ENCODE measurements around the gene YTHDC2.

YTHDC2 gene

DNA sequence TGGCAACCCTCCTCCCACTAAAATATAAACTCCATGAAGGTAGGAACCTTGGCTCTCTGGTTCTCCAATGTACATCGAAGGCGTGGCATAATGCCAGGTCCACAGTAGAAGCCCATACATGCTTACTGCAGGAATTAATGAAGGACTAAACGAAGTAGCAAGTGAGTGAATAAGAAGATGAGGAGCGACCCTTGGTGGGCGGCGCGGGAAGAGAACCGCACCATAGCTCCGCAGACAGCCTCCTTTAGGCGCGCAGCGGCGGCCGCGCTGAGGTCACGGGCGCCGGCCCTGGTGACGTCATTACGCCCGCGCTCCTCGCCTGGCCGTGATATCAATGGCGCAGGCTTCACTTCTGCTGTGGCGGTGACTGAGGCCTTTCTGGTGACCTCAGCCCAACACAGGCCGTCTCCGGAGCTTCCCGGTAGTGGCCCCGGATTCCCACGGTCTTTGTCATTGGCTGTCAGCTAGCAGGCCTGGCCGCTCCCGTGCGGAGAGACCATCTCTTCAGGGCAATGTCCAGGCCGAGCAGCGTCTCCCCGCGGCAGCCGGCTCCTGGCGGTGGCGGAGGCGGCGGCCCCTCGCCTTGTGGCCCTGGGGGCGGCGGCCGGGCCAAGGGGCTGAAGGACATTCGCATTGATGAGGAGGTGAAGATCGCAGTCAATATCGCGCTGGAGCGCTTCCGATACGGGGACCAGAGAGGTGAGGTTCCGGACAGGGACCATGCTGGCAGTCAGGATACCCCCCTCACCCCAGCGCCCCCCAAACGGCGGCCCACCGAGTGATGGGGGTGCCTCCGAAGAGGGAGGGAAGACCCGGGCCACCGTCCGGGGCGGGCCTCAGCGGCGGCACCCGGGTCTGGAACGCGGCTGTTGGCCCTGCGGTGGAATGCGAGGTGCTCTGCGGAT lies at the start of gene YTHDC2:
YTHDC2 (plus strand) TSS at position 311 of the 905 bp plus-strand sequence; CDS start at position 513, 202 bp downstream.
- peak; percentile 84 for DNase-seq

DNA sequence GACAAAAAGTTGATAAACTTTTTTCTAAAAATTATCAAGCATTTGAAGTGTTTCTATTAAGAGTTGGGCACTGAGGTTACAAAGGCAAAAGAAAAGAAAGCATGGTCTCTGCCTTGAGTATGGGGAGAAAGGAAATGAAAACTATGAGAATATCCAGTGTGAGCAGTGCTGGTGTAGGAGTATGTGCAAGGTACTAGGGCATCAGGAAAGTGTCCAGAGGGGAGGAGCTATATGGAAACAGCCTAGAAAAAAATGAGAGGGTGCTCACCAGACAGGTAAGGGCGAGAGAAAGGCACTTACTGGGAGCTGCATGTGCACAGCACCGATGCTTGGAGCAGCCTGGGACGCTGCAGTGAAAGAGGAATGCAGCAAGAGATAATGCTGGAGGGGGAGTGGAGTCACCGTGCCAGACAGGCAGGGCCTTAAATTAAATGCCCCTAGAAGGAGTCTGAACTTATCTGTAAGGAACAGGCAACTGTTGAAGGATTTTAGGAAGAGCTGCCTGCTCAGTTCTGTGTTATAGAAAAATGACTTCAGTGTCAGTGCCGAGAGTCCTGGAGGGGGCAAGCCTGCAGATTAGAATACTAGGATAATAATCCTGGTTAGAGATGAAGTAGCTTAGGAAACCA lies 39.3 kb upstream of the YTHDC2 start:
- no peak for DNase-seq

GRCh38 chr5:113478691-113479090 lies 34.8 kb upstream of the YTHDC2 start:
- no peak for DNase-seq

- no peak for DNase-seq
These were observed 33.3 kb upstream of the YTHDC2 start for GRCh38 chr5:113480243-113480642.

DNA sequence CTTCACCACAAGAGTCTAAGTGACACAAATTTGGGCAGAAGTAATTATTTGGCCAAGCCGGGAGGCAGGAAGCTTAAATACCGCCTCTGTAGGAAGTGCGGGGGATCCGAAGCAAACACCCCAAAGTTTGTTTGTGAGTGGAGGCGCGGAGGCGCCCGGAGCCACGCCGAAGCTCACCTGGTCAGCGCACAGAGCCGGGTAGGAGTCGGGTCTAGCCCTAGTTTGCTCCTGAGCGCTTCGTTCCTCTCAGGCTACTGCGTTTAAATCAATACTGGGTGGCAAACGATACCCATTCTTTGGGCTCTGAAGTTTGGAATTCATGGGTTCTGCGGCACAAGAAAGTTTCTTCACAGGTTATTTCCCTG lies 26.1 kb upstream of the YTHDC2 start:
- no peak for DNase-seq

GRCh38 chr5:113487781-113488644 lies 25.5 kb upstream of the YTHDC2 start, which contains the start of gene MCC:
MCC (minus strand) TSS chr5:113488453.
- peak; percentile 77 for DNase-seq

GRCh38 chr5:113488645-113489184 lies 24.8 kb upstream of the YTHDC2 start:
- DNase-seq: no peak

DNA sequence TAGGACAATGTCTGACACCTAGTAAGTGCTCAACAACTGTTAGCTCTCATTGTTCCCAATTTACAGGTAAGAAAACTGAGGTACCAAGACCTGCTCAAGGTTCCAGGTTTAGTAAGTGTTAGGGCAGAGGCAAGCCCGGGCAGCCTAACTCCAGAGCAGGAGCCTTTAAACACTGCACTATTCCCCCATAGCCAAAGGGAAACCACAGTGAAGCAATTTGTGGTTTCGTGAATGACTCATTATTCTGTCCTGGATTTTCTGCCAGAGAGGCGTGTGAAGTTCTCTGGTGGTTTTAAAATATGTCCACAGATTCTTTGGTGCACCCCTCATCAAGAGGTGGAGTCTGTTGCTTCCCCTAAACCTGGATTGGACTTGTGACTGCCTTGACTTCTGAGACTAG lies 24.2 kb upstream of the YTHDC2 start:
- DNase-seq: no peak

- no peak for DNase-seq
These were observed 23.2 kb upstream of the YTHDC2 start for GRCh38 chr5:113490317-113490716.

GRCh38 chr5:113491022-113491421 lies 22.5 kb upstream of the YTHDC2 start:
- no peak for DNase-seq

DNA sequence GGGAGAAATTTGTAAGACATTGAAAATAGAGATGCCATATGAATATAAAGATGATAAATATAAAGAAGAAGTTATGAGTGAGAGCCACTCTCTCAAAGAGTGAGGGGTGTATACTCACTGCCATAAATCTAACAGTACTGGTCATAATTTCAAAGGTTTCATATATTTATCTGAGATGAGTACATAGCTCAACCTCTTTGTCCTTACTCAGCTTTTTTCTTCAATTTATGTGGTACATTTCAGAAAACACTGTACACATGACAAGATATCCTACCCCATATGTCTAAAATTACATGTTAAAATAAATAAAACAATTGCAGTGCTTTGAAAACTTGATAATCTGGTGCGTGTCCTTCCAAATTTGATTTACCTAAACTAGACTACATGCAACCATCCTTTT lies 20.0 kb upstream of the YTHDC2 start:
- DNase-seq: no peak

DNA sequence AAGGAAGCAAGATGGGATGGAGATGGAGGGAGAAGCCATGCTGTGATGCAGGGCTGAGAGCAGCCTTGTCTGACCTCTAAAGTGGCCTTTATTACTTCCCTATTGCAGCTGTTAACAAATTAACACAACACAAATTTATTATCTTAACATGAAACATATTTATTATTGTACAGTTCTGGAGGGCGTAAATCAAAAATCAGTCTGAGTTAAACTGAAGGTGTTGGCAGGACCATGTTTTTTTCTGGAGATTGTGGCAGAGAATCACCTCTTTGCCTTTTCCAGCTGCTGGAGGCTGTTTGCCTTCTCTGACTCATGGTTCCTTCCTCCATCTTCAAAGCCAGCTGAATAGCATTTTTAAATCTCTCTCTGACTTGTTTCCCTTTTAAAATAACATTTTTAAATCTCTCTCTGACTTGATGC lies 18.1 kb upstream of the YTHDC2 start:
- DNase-seq: no peak

DNA sequence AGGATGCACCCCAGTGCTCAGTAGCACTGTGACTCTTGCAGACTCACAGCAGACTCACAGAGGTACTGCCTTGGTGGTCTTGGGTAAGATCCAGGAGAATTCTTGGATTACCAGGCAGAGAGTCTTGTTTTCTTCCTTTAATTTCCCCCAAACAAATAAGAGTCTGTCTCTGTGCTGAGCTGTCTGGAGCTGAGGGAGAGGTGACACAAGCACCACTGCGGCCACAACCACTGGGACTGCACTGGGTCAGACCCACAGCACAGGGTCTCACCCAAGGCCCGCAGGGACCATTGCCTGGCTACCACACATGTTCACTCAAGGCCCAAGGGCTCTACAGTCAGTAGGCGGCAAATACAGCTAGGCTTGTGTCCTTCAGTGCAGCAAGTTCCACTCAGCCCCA lies 11.4 kb upstream of the YTHDC2 start:
- DNase-seq: no peak

DNA sequence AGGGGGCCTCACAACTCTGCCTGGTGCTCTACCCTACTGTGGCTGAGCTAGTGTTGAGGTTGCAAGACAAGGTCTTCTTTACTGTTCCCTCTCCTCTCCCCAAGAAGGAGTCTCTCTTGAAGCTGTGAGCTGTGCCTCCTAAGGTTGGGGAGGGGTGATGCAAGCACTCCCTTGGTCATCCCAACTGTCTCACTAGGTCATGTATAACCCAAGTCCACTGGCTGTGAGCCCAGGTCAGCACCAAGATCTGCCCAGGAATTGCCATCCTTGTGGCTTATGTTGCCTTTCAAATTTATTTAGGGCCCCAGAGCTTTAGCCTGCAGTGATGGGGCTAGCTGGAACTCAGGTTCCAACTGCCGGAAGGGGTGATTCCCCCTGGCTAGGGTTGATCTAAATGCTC lies 10.3 kb upstream of the YTHDC2 start:
- no peak for DNase-seq

DNA sequence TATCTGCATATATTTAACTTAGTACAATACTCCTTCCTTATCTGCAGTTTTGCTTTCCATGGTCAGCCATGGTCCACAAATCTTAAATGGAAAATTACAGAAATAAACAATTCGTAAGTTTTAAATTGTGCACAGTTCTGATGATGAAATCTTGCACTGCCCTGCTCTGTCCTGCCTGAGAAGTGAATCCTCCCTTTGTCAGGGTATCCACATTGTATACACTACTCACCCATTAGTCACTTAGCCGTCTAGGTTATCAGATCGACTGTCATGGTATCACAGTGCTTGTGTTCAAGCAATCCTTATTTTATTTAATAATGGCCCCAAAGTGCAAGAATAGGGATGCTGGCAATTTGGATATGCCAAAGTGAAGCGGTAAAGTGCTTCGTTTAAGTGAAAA lies 8.3 kb upstream of the YTHDC2 start:
- no peak for DNase-seq

DNA sequence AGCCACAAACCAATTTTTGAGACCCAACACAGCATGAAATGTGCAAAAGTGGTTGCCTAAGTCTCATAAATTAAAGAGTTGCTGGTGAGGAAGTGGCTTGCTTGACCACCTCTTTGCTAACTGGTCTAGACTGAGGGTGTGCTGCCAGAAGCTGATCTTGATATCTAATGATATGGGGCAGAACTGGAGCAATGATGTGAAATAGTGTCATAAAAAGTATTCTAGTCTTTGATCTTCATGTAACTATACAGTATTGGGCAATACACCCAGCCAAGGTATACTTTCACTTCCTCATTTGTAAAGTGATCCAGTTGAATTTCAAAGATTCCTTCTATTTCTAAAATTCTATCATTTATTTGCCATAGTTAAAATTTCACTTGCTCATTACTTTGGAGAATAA lies 5.9 kb upstream of the YTHDC2 start:
- DNase-seq: no peak

- no peak for DNase-seq
These were observed 4.7 kb upstream of the YTHDC2 start for GRCh38 chr5:113508756-113509155.

- peak; percentile 28 for DNase-seq
These were observed 2.5 kb upstream of the YTHDC2 start for GRCh38 chr5:113510836-113511451.

GRCh38 chr5:113512341-113512740 lies 1.2 kb upstream of the YTHDC2 start:
- no peak for DNase-seq

- DNase-seq: no peak
These were observed 768 bp downstream of the YTHDC2 start for GRCh38 chr5:113514289-113514635.

DNA sequence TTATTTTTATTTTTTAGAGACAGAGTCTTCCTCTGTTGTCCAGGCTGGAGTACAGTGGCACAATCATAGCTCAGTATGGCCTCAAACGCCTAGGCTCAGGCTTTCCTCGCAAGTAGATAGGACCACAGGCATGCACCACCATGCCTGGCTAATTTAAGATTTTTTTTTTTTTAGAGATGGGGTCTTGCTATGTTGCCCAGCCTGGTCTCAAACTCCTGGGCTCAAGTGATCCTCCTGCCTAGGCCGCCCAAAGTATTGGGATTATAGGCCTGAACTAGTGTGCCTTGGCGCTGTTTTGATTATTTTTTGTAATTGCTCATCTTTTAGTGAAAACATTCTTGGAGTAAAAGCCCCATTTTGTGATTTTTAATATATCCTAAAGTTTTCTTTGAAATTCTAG lies 5.4 kb downstream of the YTHDC2 start:
- no peak for DNase-seq

- DNase-seq: no peak
These were observed 5.9 kb downstream of the YTHDC2 start for GRCh38 chr5:113519412-113519811.

DNA sequence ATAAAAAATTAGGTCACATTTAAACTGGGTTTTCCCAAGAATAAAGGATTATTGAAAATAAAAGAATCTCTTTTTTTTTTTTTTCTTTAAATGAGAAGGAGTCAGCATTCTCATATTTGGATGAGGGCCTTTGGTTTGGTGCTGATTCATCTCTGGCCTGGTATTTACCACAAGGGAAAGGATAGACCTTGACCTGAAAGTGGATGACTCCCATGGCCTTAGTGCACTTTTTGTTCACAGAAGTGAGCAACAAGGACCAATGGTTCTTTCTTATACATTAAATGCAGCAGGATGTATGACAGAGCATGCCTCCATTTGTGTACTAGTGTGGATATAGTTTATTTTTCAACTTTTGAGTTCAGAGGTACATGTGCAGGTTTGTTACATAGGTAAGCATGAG lies 6.9 kb downstream of the YTHDC2 start:
- no peak for DNase-seq
